HepG2 (cell line): ENCODE data around the gene GAS2L1. TPM values are rescaled to one million over a fixed set of nuclear protein-coding genes. Genes with fewer than 3 reads are reported as not detected.

Experiments
- HES4 ChIP-seq: sonication (generic); formaldehyde crosslinking; IDR thresholded peaks from 2 replicates; pipeline ENCODE4 v1.9.0; 2021; ENCODE audit warnings: mild to moderate bottlenecking, missing genetic modification reagents, borderline replicate concordance
- MAF1 ChIP-seq: sonication (generic); formaldehyde crosslinking; IDR thresholded peaks from 2 replicates; pipeline ENCODE4 v1.5.0; 2020; ENCODE audit warnings: missing genetic modification reagents, borderline replicate concordance
- SRSF9 ChIP-seq: fragments of 200-400 bp; formaldehyde crosslinking; IDR thresholded peaks from 2 replicates; pipeline ENCODE4 v1.6.1; 2018; ENCODE audit warnings: borderline replicate concordance, mild to moderate bottlenecking, low read depth, low read length; ENCODE audit not compliant: insufficient read depth, poor library complexity, severe bottlenecking
- SYNCRIP ChIP-seq: fragments of 200-400 bp; formaldehyde crosslinking; IDR thresholded peaks from 2 replicates; pipeline ENCODE4 v1.6.1; 2018; ENCODE audit warnings: mild to moderate bottlenecking, low read depth, low read length; ENCODE audit not compliant: insufficient read depth
- TAF15 ChIP-seq: fragments of 200-400 bp; formaldehyde crosslinking; IDR thresholded peaks from one replicate; pipeline ENCODE4 v1.6.1; 2018; ENCODE audit warnings: mild to moderate bottlenecking, low read depth, low read length; ENCODE audit not compliant: poor library complexity, severe bottlenecking
- ZMYM3 ChIP-seq: sonication (generic); formaldehyde crosslinking; IDR thresholded peaks from 2 replicates; pipeline ENCODE4 v1.5.1; 2020; ENCODE audit warnings: mild to moderate bottlenecking, missing genetic modification reagents
- polyA plus RNA-seq, 8 experiments: library from polyadenylated mRNA; depleted of rRNA in 3 of 8; stranded (reverse) in 7 of 8; unstranded in 1 of 8; fragments of >200 nt; fragmentation: Illumina TruSeq in 4 of 8; extraction: Trizol in 4 of 8; gene quantifications; 2 replicates each; pipeline versions ENCODE4 v1.2.1 to v1.2.3, GENCODE V29; 2011 to 2016; ENCODE audit warnings: low read depth in 4 of 8, missing spikeins in 1 of 8, mixed read lengths in 1 of 8; ENCODE audit not compliant: insufficient read depth in 1 of 8
- total RNA-seq, 5 experiments: library from RNA; depleted of rRNA; stranded (reverse); fragments of >200 nt; fragmentation: Illumina TruSeq; extraction: Trizol; gene quantifications; 2 replicates each; pipeline ENCODE4 v1.2.3, GENCODE V29; 2016; ENCODE audit warnings: low read depth in 1 of 5
- TF ChIP-seq, protein P1 (sequence below), 2 experiments: sonication (generic) in 1 of 2; formaldehyde crosslinking in 1 of 2; IDR thresholded peaks; 2 replicates each; pipeline versions ENCODE4 v1.4.0 to v1.6.1; 2018 to 2020; ENCODE audit warnings: missing genetic modification reagents in 2 of 2, borderline replicate concordance in 1 of 2, low read depth in 1 of 2, mild to moderate bottlenecking in 1 of 2, missing biosample characterization in 1 of 2
- TF ChIP-seq, protein P2 (sequence below): sonication (generic); formaldehyde crosslinking; IDR thresholded peaks from 2 replicates; pipeline ENCODE4 v1.4.0; 2020; ENCODE audit warnings: missing genetic modification reagents
- TF ChIP-seq, protein P3 (sequence below): sonication (generic); formaldehyde crosslinking; IDR thresholded peaks from 2 replicates; pipeline ENCODE4 v1.4.0; 2020; ENCODE audit warnings: missing genetic modification reagents
- TF ChIP-seq, protein P4 (sequence below): sonication (generic); formaldehyde crosslinking; IDR thresholded peaks from 2 replicates; pipeline ENCODE4 v1.5.0; 2020; ENCODE audit warnings: mild to moderate bottlenecking, missing genetic modification reagents, moderate library complexity

GAS2L1 gene
- total and polyA plus RNA-seq, 2 of the 13 experiments (the other 11 are each of a cell fraction or from before 2014, with no cell fraction given), result 1.8 to 3.3 TPM

DNA sequence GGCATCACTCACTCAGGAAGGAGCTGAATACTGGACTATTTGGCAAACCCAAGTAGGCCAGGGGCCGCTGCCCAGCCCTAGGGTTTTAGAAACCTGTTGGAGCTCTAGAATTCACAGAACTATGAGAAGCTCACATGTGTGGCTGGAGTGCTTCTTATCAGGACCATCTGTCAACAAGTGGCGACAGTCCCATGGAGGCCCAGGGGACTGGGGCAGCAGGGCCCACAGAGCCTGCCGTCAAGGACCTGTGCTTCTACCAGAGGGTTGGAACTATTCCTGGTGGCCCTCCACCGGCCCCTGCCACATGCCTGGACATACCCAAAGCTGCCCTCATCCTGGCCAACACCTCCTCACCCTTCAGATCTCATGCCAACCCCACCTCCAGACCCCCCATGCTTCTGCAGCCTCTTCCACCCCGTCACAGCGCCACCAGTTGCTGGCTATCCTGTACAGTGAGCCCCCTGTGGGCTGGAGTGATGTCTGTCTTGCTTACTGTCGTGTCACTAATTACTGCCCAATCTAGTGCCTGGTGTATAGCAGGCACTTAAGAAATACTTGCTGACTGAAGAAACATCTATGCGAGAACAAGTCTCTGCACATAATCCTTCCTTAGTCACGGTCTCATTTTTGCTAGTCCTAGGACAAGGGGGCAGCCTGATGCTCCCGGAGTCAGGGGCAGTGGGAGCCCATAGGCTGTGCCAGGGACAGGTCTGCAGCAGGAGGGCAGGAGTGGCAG lies 36.3 kb downstream of the GAS2L1 start (continued):
- TF ChIP-seq, protein P1, sequence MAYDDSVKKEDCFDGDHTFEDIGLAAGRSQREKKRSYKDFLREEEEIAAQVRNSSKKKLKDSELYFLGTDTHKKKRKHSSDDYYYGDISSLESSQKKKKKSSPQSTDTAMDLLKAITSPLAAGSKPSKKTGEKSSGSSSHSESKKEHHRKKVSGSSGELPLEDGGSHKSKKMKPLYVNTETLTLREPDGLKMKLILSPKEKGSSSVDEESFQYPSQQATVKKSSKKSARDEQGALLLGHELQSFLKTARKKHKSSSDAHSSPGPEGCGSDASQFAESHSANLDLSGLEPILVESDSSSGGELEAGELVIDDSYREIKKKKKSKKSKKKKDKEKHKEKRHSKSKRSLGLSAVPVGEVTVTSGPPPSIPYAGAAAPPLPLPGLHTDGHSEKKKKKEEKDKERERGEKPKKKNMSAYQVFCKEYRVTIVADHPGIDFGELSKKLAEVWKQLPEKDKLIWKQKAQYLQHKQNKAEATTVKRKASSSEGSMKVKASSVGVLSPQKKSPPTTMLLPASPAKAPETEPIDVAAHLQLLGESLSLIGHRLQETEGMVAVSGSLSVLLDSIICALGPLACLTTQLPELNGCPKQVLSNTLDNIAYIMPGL (CRISPR knock-in tag; IDR thresholded peaks at IDR 0.05; ENCODE audit: borderline replicate concordance in 1 of 2, low read depth in 1 of 2), result no peak
- TF ChIP-seq HES4 (CRISPR knock-in tag), result no peak
- no peak for TF ChIP-seq TAF15
- TF ChIP-seq, protein P2, sequence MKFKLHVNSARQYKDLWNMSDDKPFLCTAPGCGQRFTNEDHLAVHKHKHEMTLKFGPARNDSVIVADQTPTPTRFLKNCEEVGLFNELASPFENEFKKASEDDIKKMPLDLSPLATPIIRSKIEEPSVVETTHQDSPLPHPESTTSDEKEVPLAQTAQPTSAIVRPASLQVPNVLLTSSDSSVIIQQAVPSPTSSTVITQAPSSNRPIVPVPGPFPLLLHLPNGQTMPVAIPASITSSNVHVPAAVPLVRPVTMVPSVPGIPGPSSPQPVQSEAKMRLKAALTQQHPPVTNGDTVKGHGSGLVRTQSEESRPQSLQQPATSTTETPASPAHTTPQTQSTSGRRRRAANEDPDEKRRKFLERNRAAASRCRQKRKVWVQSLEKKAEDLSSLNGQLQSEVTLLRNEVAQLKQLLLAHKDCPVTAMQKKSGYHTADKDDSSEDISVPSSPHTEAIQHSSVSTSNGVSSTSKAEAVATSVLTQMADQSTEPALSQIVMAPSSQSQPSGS (CRISPR knock-in tag), result no peak
- TF ChIP-seq SRSF9, result no peak
- no peak for TF ChIP-seq SYNCRIP
- TF ChIP-seq, protein P3, sequence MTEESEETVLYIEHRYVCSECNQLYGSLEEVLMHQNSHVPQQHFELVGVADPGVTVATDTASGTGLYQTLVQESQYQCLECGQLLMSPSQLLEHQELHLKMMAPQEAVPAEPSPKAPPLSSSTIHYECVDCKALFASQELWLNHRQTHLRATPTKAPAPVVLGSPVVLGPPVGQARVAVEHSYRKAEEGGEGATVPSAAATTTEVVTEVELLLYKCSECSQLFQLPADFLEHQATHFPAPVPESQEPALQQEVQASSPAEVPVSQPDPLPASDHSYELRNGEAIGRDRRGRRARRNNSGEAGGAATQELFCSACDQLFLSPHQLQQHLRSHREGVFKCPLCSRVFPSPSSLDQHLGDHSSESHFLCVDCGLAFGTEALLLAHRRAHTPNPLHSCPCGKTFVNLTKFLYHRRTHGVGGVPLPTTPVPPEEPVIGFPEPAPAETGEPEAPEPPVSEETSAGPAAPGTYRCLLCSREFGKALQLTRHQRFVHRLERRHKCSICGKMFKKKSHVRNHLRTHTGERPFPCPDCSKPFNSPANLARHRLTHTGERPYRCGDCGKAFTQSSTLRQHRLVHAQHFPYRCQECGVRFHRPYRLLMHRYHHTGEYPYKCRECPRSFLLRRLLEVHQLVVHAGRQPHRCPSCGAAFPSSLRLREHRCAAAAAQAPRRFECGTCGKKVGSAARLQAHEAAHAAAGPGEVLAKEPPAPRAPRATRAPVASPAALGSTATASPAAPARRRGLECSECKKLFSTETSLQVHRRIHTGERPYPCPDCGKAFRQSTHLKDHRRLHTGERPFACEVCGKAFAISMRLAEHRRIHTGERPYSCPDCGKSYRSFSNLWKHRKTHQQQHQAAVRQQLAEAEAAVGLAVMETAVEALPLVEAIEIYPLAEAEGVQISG, result no peak
- TF ChIP-seq, protein P4, sequence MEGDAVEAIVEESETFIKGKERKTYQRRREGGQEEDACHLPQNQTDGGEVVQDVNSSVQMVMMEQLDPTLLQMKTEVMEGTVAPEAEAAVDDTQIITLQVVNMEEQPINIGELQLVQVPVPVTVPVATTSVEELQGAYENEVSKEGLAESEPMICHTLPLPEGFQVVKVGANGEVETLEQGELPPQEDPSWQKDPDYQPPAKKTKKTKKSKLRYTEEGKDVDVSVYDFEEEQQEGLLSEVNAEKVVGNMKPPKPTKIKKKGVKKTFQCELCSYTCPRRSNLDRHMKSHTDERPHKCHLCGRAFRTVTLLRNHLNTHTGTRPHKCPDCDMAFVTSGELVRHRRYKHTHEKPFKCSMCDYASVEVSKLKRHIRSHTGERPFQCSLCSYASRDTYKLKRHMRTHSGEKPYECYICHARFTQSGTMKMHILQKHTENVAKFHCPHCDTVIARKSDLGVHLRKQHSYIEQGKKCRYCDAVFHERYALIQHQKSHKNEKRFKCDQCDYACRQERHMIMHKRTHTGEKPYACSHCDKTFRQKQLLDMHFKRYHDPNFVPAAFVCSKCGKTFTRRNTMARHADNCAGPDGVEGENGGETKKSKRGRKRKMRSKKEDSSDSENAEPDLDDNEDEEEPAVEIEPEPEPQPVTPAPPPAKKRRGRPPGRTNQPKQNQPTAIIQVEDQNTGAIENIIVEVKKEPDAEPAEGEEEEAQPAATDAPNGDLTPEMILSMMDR, result peak; percentile 35
- TF ChIP-seq ZMYM3 (CRISPR knock-in tag), result no peak
- no peak for TF ChIP-seq MAF1 (CRISPR knock-in tag)
